Left colon (tissue), 2 donors: ENCODE measurements around the gene MOSMO. TPM values are rescaled to one million over a fixed set of nuclear protein-coding genes. Genes with fewer than 3 reads are reported as not detected.
A peak's percentile ranks its signal among the peaks of the same experiment; 100 is the strongest.
"Not testable (repeated sequence)": the region's sequence is repeated elsewhere in the genome, so short reads cannot be mapped to it uniquely, and the experiment has no call there.

Source experiments
- ATAC-seq: fragments of 200-7000 bp; cut with Tn5 transposase; one replicate; pipeline ENCODE4 v1.9.1; 2020; ENCODE audit warnings: mild to moderate bottlenecking, moderate library complexity
- DNase-seq, 2 donors: peaks; one replicate each; pipeline ENCODE4 v3.0.0-alpha.2; 2020
- intact Hi-C, 2 donors: fragments of 100-400 bp; cut with DNase I in 1 of 2; cut with micrococcal nuclease in 1 of 2; formaldehyde crosslinking; loops; one replicate each; pipeline versions ENCODE4 v1.11.2 to v1.14.0; 2022; cut with DNase I, micrococcal nuclease
- total RNA-seq, 2 donors: library from RNA; stranded (reverse); fragmentation: NEBNext Ultra II Directional; extraction: Animal tissue kit (Norgen Biotek cat#: 25700); gene quantifications; one replicate each; pipeline ENCODE4 v1.2.1, GENCODE V29; 2021
- donor health status: DM: no; HTN: no; CAD: no.
- donor health status: DM: yes; HTN: yes; CAD: no.

MOSMO gene
- total RNA-seq, 2 donors from 2014 or later: 9.0 to 9.6 TPM

DNA sequence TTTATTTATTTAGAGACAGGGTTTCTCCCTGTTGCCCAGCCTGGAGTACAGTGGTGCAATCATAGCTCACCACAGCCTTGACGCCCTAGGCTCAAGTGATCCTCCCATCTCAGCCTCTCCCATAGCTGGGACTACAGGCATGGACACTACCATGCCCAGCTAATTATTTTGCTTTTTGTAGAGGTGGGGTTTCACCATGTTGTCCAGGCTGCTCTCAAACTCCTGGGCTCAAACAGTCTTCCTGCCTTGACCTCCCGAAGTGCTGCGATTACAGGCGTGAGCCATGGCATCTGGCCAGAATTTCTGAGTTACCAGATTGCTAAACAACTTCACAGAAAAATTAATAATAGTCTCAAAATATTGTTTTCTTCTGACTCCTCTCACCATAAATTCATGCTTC lies 21.7 kb downstream of the MOSMO start:
- peak; percentile 30 for ATAC-seq
- DNase-seq: no peak
- intact Hi-C loops: no loop called here

DNA sequence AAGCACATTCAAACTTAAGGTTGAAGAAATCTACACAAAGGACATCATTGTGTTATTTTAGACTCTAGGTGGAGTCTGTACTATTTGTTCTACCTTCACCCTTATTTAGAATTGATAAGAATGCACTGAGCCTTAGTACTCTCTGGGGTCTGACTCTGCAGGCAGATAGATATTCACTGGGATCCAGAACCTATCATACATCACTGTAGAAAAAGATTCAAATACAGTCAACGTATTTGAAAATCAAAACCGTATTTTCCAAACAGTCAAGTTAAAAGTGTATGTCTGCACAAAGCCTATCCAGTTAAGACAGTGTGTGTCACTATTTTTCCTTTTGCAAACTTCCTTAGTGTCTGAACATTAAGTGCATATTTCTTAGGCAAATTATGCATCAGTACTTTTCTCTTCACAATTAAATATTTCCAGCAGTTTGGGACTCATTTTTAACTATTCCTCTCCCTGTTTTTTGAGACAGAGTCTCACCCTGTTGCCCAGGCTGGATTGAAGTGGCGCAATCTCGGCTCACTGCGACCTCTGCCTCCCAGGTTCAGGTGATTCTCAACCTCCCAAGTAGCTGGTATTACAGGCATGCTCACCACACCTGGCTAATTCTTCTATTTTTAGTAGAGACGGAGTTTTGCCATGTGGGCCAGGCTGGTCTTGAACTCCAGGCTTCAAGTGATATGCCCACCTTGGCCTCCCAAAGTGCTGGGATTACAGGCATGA lies 22.3 kb downstream of the MOSMO start:
- DNase-seq (no peak), ATAC-seq (peak; percentile 52)
- intact Hi-C loops: no loop called here

DNA sequence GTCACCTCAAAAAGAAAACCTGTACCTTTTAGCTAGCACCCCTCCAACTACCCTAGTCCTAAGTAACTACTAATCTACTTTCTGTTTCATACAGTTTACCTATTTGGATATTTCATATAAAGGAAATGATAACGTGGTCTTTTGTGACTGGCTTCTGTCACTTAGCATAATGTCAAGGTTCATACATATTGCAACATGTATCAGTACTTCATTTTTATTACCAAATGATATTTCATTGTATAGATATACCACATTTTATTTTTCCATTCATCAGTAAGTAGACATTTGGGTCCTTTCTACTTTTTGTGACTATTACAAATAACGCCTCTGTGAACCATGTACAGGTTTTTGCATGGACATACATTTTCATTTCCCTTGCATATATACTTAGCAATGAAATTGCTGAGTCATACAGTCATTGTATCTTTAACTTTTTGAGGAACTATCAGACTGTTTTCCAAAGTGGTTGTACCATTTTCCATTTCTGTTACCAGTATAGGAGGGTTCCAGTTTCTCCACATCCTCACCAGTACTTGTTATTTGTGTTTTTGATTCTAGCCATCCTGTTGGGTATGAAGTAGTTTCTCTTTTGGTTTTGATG lies 23.7 kb downstream of the MOSMO start:
- intact Hi-C loops: no loop called here
- ATAC-seq (no peak), DNase-seq (no peak)

DNA sequence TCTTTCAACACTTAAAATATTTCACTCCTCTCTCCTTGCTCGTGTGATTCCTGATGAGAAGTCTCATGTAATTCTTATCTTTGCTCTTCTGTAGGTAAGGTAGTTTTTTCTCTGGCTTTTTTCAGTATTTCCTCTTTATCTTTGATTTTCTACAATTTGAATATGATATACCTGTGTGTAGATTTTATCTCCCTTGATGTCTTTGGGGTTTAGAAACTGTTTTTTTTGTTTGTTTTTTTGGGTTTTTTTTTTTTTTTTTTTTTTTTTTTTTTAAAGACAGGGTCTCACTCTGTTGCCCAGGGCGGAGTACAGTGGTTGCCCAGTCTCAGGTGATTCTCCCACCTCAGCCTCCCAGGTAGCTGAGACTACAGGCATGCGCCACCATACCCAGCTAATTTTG lies 26.6 kb downstream of the MOSMO start:
- ATAC-seq (no peak), DNase-seq (no peak)
- intact Hi-C loops: no loop called here

DNA sequence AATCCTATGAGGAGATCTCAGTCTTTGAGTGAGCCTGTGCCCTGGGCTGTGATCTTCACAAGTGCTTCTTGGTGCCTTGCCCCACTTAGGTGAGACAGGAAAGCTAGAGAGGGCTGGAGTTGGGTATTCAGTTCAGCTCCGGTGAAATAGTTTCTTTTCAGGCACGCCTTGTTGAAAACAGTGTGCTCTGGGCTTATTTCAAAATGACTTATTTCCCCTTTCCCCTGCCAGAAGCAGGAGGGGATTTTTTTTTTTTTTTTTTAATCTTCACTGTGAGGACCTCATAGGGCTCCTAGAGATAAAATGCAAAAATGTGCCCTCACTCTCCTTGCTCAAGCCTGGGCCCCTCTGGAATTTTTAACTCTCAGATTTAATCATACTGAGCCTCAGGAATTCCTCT lies 27.2 kb downstream of the MOSMO start:
- DNase-seq: no peak
- no peak for ATAC-seq
- intact Hi-C loops: no loop called here

DNA sequence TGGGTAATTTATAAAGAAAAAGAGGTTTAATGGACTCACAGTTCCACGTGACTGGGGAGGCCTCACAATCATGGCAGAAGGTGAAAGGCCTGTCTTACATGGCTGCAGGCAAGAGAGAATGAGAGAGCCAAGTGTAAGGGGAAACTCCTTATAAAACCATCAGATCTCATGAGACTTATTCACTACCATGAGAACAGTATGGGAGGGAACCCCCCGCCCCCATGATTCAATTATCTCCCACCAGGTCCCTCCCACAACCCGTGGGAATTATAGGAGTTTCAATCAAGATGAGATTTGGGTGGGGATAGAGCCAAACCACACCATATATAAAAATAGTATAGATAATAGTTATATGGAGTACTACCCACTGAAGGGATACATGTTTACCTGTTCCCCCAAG lies 36.0 kb downstream of the MOSMO start:
- DNase-seq, ATAC-seq, intact Hi-C loops: not testable (repeated sequence)

DNA sequence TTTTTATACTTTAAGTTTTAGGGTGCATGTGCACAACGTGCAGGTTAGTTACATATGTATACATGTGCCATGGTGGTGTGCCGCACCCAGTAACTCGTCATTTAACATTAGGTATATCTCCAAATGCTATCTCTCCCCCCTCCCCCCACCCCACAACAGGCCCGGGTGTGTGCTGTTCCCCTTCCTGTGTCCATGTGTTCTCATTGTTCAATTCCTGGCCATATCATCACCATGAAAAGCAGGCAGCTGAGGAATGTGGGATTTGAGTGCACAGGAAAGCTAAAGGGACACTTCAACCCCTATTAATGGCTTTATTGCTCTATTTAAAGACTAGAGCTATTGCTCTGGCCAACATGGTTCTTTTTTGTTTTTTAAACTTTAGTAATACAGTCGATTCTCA lies 38.0 kb downstream of the MOSMO start:
- DNase-seq, intact Hi-C loops, ATAC-seq: not testable (repeated sequence)

DNA sequence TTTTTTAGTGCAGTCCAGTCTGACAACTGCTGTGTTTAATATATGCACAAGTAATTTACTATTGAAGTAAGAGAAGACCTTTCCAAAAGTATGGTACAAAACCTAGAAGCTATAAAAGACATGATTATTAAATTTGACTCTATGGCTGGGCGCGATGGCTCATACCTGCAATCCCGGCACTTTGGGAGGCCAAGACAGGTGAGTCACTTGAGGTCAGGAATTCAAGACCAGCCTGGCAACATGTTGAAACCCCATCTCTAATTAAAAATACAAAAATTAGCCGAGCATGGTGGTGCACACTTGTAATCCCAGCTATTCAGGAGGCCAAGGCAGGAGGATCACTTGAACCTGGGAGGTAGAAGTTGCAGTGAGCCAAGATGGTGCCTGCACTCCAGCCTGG lies 43.1 kb downstream of the MOSMO start:
- no peak for ATAC-seq
- DNase-seq: no peak
- intact Hi-C loops: no loop called here

DNA sequence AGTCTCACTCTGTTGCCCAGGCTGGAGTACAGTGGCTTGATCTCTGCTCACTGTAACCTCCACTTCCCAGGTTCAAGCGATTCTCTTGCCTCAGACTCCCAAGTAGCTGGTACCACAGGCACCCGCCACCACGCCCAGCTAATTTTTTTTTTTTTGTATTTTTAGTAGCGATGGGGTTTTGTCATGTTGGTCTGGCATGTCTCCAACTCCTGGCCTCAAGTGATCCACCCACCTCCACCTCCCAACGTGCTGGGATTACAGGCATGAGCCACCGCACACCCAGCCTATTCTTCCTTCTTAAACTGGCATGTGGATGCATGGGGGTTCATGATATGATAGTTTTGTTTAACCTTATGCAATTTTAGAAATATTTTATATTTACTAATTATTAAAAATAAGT lies 45.1 kb downstream of the MOSMO start:
- ATAC-seq: no peak
- intact Hi-C loops: no loop called here

DNA sequence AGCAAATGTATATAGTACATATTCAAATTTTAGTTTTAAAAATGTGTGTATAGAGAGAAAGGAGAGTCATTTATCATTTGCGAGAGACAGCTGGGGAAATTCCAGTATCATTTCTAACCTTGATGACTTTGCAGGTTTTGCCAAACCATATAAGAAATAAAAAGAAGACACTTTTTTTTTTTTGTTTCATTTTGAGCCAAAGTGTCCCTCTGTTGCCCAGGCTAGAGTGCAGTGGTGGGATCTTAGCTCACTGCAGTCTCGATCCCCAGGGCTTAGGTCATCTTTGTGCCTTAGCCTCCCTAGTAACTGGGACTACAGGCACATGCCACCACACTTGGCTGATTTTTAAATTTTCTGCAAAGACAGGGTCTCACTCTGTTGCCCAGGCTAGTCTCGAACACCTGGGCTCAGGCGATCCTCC lies 46.0 kb downstream of the MOSMO start:
- ATAC-seq (no peak), DNase-seq (no peak)
- intact Hi-C loops: no loop called here

More for the DNA sequence above, 45.1 kb downstream of the MOSMO start:
- no peak for DNase-seq

DNA sequence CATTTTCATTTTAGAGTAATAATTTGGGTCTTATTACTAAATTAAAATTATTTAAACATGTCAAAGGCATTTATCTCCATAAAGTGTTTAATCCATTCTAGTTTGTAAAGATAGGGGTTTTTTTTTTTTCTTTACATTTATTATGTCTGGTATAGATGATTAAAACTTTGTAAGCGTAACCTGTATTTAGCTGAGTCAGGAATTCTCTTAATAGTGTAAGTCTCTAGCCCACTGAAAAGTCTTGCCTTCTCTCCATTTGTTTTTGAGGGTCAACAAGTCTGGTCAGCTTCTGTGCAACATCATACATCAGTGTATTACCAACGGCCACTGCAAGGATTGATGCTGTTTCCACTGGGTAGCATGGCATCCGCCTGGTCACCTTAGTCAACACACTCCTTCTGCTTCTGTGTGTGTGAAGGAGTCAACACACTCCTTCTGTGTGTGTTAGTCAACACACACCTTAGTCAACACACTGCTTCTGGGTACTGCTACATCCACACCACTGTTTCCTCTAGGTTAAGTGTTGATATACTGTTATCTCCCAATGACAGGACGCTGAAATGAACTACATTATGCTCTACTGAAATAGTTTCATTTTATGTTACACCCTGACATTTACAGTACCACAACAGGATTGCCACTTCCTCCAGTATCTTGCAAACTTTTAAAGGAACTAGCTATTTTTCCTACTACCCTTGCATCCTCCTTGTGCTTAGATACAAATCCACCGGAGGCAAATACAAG lies 47.1 kb downstream of the MOSMO start:
- DNase-seq (no peak), ATAC-seq (no peak)
- intact Hi-C loops: no loop called here

DNA sequence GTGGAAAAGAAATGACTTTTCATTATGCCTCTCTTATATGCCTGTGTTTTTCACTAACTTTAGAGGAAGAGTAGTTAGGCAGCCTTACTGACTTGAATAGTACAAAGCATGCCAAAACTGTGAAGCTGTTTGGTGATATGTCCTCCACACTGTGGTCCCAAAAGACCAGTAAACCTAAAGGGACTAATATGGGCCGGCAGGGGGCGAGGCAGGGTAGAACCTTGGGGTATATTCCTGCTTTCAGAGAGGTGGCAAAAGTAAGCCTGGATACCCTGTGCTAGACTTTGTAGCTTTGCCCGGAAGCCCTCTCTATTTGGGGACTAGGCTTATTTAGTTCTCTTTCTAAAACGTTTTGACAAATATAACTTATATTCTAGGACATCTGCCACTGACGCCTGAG lies 48.0 kb downstream of the MOSMO start:
- no peak for ATAC-seq
- no peak for DNase-seq
- intact Hi-C loops: no loop called here

DNA sequence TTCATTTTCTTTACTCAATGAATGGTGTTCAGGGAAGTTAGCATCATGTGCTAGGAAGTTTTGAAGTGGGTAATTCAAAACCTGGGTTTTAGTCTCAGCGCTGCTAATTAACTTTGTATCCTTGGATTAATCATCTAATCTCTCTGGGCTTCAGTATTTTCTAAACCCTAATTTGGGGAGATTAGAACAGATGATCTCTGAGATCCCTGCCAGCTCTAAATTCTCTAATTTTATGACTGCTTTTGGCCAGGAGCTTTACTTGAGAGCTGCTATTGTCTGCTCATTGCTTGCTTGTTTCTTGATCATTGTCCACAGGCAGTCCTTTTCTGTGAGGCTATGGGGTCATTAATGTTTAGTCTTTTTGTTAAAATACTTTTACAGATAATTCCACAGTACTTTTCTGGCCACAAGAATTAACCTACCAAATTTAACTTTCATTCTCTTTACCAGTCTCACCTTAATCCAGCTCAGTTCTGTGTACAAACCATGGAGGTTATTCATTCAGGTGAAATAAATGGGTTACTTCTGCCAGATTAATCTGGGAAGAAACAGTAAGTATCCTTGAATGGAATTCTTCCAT lies 56.1 kb downstream of the MOSMO start:
- ATAC-seq: no peak
- intact Hi-C loops: no loop called here
- no peak for DNase-seq

DNA sequence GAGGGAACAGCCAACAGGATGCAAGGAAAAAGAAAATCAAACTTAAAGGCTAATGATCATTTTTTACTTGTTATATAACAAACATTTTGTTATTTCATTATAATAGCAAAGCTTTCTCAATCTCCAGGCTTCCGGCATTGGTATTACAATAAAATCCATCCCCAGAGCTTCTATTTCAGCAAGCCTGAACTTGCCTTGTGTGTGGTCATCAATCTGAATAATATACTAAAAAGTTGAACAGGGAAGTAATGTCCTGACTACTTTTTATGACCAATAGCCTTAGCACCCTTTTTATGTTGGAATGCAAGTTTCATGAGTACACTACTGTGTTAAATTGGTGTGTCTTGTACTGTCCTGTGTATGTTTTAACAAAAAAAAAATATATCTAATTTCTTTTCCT lies 57.3 kb downstream of the MOSMO start:
- intact Hi-C loops: no loop called here
- no peak for DNase-seq
- ATAC-seq: no peak

DNA sequence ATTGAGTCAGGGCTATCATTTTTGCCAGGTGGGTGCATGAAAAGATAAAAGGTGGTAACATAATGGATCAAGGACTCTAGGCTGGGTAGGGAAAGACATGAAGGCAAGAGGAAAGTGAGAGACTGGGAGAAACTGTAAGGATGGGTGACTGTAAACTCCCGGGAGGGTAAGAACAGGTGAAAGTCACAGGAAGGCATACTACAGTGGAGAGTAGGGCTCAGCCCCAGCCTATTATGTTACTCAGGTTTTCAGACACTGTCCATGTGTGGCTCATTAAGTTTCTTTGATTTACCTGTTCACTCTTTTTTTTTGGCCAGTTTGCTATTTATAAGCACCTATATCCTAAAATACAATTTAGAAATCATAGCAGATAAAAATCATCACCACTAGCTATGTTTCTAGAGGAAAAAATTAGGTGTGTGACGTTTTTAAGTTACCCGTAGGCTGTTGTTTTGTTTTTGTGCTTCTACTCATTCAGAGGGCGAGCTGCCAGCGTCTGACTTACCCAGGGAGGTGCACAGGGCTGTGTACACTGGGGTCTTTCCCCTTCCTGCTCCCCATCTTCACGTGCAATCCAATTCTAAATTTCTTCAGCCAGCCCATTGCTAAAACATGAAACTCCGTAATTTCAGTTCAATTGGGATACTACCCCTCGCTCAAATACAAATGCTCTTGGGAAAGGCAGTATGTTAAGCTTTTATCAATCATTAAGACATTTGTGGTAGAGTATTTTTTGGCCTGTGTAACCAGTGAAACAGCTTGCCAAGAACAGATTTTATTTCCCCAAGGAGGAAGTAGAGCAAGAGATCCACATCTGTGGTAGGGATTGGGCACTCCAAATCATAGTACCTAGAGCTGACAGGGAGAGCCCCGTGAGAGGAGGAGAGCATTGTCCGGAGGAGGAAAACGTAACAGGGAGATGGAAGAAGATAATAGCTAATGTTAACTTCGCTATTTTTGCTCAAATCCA lies 62.7 kb downstream of the MOSMO start:
- DNase-seq (no peak), ATAC-seq (no peak)
- intact Hi-C loops: loop anchor here in 1 of 2 donors (10.0 kb wide), 1 partner anchor 66 kb away; the partner anchor contains the start of genes MOSMO and PDZD9

DNA sequence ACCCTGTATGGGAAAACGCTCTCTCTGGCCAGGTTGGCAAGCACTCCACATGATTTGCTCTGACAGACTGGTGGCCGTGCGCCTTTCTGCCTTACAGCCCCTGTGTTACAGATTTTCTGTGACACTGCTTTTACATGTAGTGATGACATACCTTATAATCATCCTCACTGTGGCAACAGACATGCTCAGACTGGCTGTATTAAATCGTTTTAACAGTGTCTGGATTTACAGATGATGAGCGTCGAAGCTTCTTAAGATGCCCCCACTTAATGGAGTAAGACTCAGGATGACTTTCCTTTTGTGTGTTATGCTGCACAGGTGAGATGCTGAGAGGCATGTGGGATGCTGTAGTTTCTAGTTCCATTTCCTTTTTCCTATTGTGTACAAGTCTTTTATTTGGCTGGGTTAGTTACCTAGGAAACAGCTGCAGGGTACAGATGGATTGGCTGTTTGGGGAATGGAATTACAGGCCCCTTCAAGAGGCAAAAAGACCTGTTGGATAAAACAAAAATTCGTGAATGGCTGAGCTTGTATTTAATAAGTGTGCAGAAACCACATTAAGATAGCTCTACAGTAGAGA lies 63.5 kb downstream of the MOSMO start:
- ATAC-seq: no peak
- intact Hi-C loops: loop anchor here in 1 of 2 donors (10.0 kb wide), 1 partner anchor 67 kb away; the partner anchor contains the start of genes MOSMO and PDZD9
- no peak for DNase-seq

DNA sequence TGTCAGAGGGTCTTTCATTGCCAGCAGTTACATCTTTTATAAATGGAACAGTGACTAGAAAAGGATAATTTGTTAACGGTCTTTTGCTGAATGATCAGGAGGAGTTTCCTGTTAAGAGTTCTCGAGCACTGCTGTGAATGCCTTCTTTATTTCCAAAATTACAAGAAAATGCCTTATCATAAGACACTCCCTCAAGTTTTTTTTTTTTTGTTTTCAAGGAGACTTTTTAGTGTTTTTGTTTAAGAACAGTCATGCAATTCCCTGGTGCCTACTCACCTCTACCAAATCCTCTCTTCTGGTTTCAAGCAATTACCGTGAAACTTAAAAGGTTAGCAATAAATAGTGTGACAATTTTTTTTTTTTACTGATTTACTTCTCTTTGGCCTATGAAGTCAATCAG lies 65.4 kb downstream of the MOSMO start:
- ATAC-seq (no peak), DNase-seq (no peak)
- intact Hi-C loops: loop anchor here in 1 of 2 donors (10.0 kb wide), 1 partner anchor 69 kb away; the partner anchor contains the start of genes MOSMO and PDZD9
